ENCODE measurements around the gene PSMC6.
A peak's percentile ranks its signal among the peaks of the same experiment; 100 is the strongest.

Gene PSMC6

DNA sequence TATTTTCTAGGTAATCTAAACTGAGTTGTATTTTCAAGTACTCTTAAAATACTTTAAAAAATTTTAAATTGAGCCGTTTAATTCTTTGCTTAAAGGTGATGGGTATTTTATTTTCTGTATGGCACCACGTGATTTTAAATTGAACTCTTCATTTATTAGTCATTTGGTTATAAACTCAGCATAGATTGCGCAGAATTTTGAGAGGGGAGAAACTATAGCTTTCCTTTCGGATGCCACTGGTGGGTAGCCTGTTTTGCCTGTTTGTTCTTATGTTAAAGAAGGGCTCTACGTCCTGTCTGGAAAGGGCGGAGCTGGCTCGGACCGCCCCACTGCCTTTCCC lies 22.6 kb downstream of the PSMC6 start:
- Histone ChIP-seq H3K4me2 (ENCODE audit: low read length) (peak overlapping the region; percentile 50), H3K79me2 (ENCODE audit: insufficient read depth, low read length) (peaks cover 14% of the 10 kb centered on the region), H3K4me3 (ENCODE audit: low read depth, low read length, poor library complexity, severe bottlenecking) (peak overlapping the region; percentile 77), H3K36me3 (ENCODE audit: insufficient read depth, low read length) (peaks cover 52% of the 10 kb centered on the region), H3K9me2 (ENCODE audit: low read depth, low read length) (no peaks in the 10 kb centered on the region), H2AFZ (ENCODE audit: low read length) (no peak overlapping the region), H3K4me1 (ENCODE audit: insufficient read depth, low read length, severe bottlenecking) (peaks cover 9% of the 10 kb centered on the region), H3K9ac (ENCODE audit: low read length) (peak overlapping the region; percentile 20; the same call in 1 of the 2 replicates), H4K20me1 (ENCODE audit: insufficient read depth, low read length) (no peaks in the 10 kb centered on the region), H3K27ac (ENCODE audit: low read depth, low read length, poor library complexity, severe bottlenecking) (no peak overlapping the region), H3K9me3 (ENCODE audit: low read length) (no peaks in the 10 kb centered on the region), H3K27me3 (ENCODE audit: insufficient read depth, low read length) (no peaks in the 10 kb centered on the region), H3F3A (ENCODE audit: insufficient read depth, low read length) (no peaks in the 10 kb centered on the region)
- TF ChIP-seq, protein P1, sequence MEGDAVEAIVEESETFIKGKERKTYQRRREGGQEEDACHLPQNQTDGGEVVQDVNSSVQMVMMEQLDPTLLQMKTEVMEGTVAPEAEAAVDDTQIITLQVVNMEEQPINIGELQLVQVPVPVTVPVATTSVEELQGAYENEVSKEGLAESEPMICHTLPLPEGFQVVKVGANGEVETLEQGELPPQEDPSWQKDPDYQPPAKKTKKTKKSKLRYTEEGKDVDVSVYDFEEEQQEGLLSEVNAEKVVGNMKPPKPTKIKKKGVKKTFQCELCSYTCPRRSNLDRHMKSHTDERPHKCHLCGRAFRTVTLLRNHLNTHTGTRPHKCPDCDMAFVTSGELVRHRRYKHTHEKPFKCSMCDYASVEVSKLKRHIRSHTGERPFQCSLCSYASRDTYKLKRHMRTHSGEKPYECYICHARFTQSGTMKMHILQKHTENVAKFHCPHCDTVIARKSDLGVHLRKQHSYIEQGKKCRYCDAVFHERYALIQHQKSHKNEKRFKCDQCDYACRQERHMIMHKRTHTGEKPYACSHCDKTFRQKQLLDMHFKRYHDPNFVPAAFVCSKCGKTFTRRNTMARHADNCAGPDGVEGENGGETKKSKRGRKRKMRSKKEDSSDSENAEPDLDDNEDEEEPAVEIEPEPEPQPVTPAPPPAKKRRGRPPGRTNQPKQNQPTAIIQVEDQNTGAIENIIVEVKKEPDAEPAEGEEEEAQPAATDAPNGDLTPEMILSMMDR (IDR thresholded peaks at IDR 0.05; ENCODE audit: low read length): no peak
- TF ChIP-seq EZH2 (IDR thresholded peaks at IDR 0.05; ENCODE audit: borderline replicate concordance, low read length): no peak

DNA sequence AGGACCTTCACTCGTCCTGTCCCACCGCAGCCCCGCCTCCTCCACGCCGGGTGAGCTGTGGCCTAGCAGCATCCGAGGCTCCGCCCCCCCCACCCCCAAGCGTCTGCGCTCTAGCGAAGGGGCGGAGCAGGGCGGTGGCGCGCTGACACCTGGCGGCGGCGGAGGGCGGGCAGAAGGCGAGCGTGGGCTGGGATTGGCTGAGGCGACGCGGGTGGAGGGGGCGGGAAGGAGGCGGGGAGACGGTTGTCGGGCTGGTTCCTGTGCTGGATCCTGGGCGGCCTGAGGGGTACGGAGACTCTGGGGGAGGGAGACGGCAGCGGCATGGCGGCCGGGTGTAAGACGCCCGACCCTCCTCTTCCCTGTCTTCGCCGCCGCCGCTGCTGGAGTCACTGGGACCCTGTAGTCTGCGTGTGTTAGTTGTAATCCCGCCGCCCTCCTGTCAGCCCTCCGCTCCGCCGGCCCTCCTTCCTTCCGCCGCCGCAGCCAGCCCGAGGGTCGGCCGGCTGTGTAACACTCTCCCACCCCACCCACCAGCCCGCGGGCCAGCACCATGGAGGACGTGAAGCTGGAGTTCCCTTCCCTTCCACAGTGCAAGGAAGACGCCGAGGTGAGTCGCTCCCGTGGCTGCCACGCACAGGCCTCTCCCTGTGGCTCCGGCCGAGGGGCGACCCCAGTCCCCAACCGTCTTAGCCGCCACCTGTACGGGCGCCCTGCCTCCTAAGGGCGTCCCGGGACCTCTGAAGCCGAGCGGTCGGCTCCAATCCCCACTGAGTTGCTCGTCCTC lies 23.1 kb downstream of the PSMC6 start, which contains the start of gene STYX:
Gene STYX (plus strand): TSS at position 242 of the 784 bp plus-strand sequence. CDS start 309 bp downstream, at position 551.
- TF ChIP-seq EZH2 (IDR thresholded peaks at IDR 0.05; ENCODE audit: borderline replicate concordance, low read length): no peak
- TF ChIP-seq, protein P1 (IDR thresholded peaks at IDR 0.05; ENCODE audit: low read length): no peak
- H3K36me3 ChIP-seq (ENCODE audit: insufficient read depth, low read length): peaks cover 47% of the 10 kb centered on the region
- peak within 1 kb of the TSS; percentile 77 for H3K4me3 ChIP-seq (ENCODE audit: low read depth, low read length, poor library complexity, severe bottlenecking)

DNA sequence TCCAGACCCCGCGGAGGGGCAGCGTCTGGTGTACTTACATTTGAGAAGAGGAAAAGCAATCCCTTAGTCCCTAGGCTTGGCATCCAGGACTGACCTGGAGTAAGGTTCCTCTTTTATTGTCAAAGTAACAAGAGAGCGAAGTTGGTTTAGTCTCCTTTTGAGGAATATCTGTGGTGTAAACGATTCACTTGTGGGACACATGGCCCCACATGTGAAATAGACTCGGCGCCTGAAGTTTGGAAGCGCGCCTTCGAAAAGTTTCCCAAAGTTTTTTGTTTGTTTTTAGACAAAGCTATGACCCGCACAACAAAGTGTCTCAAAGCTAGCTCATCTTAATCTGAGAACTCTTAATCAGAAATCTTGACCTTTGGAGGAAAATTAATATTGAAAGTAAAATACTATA lies 23.7 kb downstream of the PSMC6 start:
- no peaks in the 10 kb centered on the region for H4K20me1 ChIP-seq (ENCODE audit: insufficient read depth, low read length)
- H3K9me3 ChIP-seq (ENCODE audit: low read length): no peaks in the 10 kb centered on the region
- H3K9ac ChIP-seq (ENCODE audit: low read length): peak overlapping the region; percentile 76
- peaks cover 9% of the 10 kb centered on the region for H3K4me1 ChIP-seq (ENCODE audit: insufficient read depth, low read length, severe bottlenecking)
- peak overlapping the region; percentile 77 for H3K4me3 ChIP-seq (ENCODE audit: low read depth, low read length, poor library complexity, severe bottlenecking)
- no peaks in the 10 kb centered on the region for H3F3A ChIP-seq (ENCODE audit: insufficient read depth, low read length)
- H2AFZ ChIP-seq (ENCODE audit: low read length): no peak overlapping the region
- TF ChIP-seq, protein P1 (IDR thresholded peaks at IDR 0.05; ENCODE audit: low read length): no peak
- TF ChIP-seq EZH2 (IDR thresholded peaks at IDR 0.05; ENCODE audit: borderline replicate concordance, low read length): no peak
- H3K36me3 ChIP-seq (ENCODE audit: insufficient read depth, low read length): peaks cover 41% of the 10 kb centered on the region
- H3K27ac ChIP-seq (ENCODE audit: low read depth, low read length, poor library complexity, severe bottlenecking): peak overlapping the region; percentile 9
- no peaks in the 10 kb centered on the region for H3K27me3 ChIP-seq (ENCODE audit: insufficient read depth, low read length)
- peak overlapping the region; percentile 80 for H3K4me2 ChIP-seq (ENCODE audit: low read length)
- peaks cover 14% of the 10 kb centered on the region for H3K79me2 ChIP-seq (ENCODE audit: insufficient read depth, low read length)
- H3K9me2 ChIP-seq (ENCODE audit: low read depth, low read length): no peaks in the 10 kb centered on the region

More for the DNA sequence above, 23.1 kb downstream of the PSMC6 start, which contains the start of gene STYX:
- Histone ChIP-seq H3K4me2 (ENCODE audit: low read length) (peak within 1 kb of the TSS; percentile 80), H3K27me3 (ENCODE audit: insufficient read depth, low read length) (no peaks in the 10 kb centered on the region), H3F3A (ENCODE audit: insufficient read depth, low read length) (no peaks in the 10 kb centered on the region), H4K20me1 (ENCODE audit: insufficient read depth, low read length) (no peaks in the 10 kb centered on the region), H3K9ac (ENCODE audit: low read length) (peak within 1 kb of the TSS; percentile 76), H3K79me2 (ENCODE audit: insufficient read depth, low read length) (peaks cover 14% of the 10 kb centered on the region), H3K9me2 (ENCODE audit: low read depth, low read length) (no peaks in the 10 kb centered on the region), H3K27ac (ENCODE audit: low read depth, low read length, poor library complexity, severe bottlenecking) (peak within 1 kb of the TSS; percentile 9), H3K4me1 (ENCODE audit: insufficient read depth, low read length, severe bottlenecking) (peaks cover 9% of the 10 kb centered on the region), H3K9me3 (ENCODE audit: low read length) (no peaks in the 10 kb centered on the region), H2AFZ (ENCODE audit: low read length) (no peak within 1 kb of the TSS)

Measured in OCI-LY1 (cell line).